Medulla oblongata (tissue), 1 donor: ENCODE measurements around the gene TMEM18.

ENCODE experiments used
- DNase-seq: peaks from one replicate; pipeline ENCODE4 v3.0.0-alpha.2; 2015; ENCODE audit errors: extremely low spot score

TMEM18 gene

DNA sequence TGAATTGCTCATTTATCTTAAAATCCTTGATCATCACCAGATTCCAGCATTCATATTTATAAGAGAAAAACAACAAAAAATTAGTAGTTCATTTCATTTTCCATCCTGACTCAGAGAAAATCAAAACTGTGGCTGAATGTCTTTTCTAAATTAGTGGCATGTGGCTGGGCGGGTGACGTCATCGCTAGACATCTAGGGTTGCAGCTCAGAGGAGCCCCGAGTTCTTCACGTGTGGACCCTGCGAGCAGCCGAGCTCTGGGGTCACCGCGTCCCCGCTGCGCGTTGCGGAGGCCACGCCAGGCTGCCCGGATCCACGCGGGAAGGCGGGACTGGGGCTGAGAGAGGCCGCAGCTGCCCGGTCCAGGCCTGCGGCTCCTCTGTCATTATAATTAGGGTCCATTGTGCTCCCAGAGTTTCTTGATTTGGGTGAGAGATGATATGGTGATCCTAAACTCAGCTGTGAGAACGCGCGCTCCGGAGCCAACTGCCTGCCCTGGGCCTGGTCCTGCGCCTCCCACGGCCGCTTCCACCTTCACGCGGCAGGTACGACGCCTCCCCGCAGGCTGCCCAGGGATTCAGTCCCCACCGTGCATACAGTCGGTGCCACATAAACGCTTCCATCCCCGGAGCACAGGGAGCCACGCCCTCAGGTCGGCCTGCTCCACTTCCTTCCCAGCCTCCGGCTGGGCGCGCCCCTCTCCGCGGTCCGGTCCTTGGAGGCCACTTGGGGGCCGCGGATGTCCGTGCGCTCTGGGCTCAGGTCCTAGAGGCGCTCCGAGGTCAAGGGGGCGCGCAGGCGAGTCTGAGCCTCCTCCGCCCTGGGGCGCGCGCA lies 56.5 kb downstream of the TMEM18 start:
- no peak for DNase-seq

DNA sequence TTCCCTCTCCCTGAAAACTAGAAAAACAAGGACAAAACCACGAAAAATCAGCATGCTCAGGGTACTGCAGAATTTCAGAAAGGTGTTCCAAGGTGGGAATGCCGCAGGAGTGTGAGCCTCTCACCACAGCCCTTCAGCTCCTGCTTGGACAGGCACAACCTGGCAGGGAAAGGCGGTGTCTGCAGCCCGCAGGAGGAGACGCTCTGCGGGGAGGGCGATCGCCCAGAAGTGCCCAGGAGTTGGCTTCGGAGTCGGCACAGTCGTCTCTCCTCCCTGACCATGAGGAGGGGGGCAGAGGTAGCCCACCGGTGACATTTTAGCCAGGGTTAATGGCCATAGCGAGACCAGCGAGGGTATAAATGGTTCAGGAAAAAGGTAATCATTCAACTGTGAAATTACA lies 57.2 kb downstream of the TMEM18 start:
- DNase-seq: no peak

DNA sequence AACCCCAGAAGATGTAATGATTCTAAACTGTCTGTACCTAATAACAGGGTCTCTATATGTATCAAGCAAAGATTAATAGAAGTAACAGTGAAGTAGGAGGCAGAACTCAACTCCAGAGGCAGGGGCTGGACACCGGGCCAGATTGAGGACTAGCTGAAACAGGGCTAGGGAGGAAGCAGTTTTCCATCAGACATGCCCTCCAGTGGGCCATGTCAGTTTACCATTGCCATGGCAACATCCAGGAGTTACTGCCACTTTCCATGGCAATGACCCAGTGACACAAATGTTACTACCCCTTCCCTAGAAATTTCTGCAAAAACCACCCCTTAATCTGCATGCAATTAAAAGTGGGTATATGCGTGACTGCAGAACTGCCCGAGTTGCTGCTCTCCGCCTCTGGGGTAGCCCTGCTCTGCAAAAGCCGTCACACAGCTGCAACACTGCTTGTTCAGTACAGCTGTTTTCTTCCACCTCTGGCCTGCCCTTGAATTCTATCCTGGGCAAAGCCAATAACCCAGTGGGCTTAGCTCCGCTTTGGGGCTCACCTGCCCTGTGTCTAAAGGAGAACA lies 58.7 kb downstream of the TMEM18 start:
- no peak for DNase-seq

DNA sequence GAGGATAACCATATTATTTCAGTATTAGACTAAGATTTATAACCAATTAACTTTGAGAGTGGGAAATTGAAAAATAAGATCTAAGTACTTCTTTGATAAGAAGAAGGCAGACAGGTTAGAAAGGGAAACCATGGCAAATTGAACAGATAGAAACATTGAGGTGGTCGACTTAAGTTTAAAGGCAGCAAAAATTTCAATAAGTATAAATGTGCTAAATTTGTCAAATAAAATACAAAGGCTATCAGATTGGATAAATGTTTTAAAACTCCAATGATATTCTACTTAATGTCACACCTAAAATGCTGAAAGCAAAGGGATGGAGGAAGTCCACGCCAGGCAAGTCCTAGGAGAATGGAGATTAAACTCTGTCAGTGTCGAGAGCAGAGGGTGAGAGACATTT lies 59.2 kb downstream of the TMEM18 start:
- no peak for DNase-seq
